GM19025 (cell line): ENCODE measurements around the gene KDM2B.

Source experiments
- ATAC-seq: cut with Tn5 transposase; IDR thresholded peaks from one replicate; pipeline ENCODE4 v1.9.1; 2021; ENCODE audit warnings: mild to moderate bottlenecking, low read depth, moderate library complexity; ENCODE audit not compliant: unreplicated experiment

KDM2B gene

GRCh38 chr12:121442028-121442948 lies 138.5 kb downstream of the KDM2B start:
- ATAC-seq = no peak

DNA sequence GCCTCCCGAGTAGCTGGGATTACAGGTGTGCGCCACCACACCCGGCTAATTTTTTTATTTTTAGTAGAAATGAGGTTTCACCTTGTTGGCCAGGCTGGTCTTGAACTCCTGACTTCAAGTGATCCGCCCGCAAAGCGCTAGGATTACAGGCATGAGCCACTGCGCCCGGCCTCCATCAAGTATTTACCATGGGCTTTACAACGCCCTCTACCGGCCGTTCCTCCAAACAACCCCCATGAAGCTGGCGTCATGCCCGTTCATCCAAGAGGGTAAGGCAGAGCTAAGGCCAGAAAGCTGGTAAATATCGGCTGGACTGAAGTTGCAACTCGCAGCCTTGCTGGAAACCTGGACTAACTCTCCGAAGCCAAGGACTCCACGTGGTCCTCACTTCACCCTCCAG lies 139.3 kb downstream of the KDM2B start:
- no peak for ATAC-seq

GRCh38 chr12:121440768-121441167 lies 140.1 kb downstream of the KDM2B start:
- no peak for ATAC-seq

- ATAC-seq = no peak
These were observed 141.1 kb downstream of the KDM2B start for GRCh38 chr12:121439715-121440114.

- no peak for ATAC-seq
These were observed 141.9 kb downstream of the KDM2B start for GRCh38 chr12:121438905-121439304.

- ATAC-seq = no peak
These were observed 144.1 kb downstream of the KDM2B start for GRCh38 chr12:121436706-121437105.

- ATAC-seq = no peak
These were observed 147.9 kb downstream of the KDM2B start for GRCh38 chr12:121432740-121433480.

- ATAC-seq = no peak
These were observed 149.9 kb downstream of the KDM2B start for GRCh38 chr12:121430833-121431415.

- no peak for ATAC-seq
These were observed 151.9 kb downstream of the KDM2B start for GRCh38 chr12:121428883-121429282.

DNA sequence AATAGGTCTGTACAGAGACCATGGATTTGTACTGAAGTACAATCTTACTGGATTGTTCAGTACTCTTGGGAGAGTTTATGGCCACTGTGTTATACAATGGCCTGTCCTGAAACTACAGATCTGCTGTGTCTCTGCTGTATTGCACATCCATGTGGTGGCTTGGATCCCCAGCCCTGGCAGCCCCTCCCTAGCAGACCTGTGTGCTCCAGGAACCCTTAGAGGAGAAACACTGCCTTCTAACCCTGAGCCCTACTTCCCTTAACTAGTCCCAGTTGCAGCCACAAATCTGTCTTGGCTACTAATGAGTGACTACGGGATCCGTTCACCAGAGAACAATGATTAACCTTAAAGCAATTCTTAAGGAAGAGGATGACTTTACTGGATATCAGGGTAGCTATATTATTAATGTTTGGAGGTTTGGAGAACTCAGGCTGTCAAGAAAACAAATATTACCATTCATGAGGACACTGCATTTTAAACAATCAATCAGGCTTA lies 153.2 kb downstream of the KDM2B start:
- no peak for ATAC-seq

DNA sequence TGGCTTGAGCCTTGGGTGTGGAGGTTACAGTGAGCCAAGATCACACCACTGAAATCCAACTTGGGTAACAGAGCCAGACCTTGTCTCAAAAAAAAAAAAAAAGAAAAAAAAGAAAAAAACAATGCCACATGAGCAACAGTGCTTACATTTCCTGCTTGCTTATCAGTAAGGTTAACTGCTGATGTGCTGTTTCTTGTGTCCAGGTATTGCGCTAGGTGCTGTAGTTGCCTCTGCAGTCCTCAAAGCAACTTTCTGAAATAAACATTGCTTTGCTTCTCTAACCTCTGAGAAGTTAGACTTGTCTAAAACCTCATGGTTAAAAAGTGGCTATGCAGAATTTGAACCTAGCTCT lies 156.2 kb downstream of the KDM2B start:
- no peak for ATAC-seq

- no peak for ATAC-seq
These were observed 156.9 kb downstream of the KDM2B start for GRCh38 chr12:121423682-121424623.

DNA sequence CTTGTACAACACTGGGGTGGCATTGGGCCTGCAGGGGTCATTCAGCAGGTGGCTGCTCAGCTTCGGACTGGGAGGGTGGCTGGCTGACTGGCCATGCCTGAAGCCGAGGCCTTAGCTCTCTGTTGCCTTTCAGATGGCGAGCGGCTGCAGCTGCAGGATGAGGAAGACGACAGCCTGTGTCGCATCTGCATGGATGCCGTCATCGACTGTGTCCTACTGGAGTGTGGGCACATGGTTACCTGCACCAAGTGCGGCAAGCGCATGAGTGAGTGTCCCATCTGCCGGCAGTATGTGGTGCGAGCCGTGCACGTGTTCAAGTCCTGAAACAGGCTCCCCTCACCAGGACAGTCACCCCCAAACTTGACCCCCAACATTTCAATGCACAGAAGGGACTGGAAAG lies 157.6 kb downstream of the KDM2B start:
- no peak for ATAC-seq

DNA sequence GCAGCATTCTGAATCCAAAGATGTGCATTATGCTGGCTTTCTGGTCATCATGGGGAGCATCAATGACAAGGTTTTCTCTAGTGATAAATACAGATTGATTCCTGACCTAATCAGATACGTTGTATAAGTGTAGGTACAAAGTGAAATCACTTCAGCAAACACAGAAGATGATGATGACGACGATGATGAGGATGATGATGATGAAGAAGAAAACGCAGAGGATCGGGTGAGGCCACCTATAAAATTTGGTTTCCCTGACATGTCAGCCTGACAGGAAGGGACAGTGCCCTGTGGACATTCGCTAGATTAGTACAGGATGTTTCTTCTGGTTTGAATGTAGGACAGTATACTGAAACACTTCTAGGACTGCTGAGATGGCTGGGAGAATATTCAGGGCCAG lies 160.7 kb downstream of the KDM2B start:
- ATAC-seq = no peak

- no peak for ATAC-seq
These were observed 163.0 kb downstream of the KDM2B start for GRCh38 chr12:121417847-121418246.

DNA sequence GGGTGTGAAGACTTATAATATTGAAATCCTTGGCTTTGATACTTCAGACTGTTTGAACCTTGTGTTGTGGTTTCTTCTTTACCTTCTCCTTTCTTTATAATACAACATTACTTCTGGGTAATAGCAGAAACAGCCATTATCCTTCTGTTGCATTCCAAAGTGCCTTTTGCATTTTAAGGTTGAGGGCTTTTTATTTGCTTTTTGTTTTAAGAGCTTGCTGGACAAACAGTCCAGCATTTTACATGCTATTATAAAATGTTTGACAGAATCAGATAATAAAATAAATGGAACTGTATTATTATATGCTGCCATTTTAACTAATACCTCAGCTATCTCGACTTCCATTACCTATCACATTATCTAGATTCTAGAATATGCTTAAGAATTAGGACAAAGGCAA lies 166.9 kb downstream of the KDM2B start:
- no peak for ATAC-seq

DNA sequence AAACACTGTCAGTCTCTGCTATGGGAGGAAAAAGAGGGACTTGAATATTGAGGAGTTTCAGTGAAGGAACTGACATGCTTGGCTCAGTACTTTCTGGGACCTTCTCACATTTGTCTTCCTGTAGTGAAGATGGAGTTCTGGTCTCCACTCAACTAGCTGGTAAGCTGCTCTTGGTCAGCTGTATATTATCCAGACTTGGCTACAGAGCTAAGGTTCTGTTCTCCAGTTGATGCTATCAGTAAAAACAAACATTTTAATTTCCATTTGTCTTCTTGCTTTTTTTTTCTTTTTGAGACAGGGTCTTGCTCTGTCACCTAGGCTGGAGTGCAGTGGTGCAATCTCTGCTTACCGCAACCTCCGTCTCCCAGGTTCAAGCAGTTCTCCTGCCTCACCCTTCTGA lies 175.6 kb downstream of the KDM2B start:
- ATAC-seq = no peak

DNA sequence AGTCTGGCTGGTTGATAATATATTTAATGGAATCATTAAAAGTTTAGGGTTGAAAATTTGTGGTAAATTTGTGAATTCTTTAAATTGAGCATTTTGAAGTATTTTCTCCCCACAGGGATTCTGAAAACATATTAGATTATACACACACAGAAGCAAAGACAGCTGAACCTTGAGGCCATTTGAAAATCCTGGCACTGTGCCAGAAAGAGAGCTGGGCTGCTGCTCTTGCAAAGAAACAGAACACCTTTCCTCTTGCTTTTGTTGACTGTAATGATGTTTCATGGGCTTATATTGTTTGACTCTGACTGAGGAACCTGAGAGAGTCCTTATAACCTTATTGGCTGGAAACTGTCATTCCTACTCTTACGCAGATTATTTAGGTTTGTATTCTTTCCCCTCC lies 176.1 kb downstream of the KDM2B start:
- ATAC-seq = no peak

DNA sequence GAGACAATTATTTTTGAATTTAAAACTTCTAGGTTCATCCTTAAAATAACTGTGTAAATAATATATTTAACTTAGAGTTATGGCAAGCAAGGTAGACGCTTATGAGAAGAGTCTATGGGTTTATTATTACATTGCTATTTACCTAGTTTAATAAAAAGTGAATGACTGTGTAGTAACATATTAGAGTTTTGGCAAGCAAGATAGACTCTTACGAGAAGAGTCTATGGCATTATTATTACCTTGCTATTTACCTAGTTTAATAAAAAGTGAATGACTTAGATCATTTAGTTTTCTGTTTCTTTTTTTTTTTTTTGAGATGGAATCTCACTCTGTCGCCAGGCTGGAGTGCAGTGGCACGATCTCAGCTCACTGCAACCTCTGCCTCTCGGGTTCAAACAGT lies 177.1 kb downstream of the KDM2B start:
- no peak for ATAC-seq
